DOHH2 (cell line): Measurements from ENCODE around the gene MAPK6.

ENCODE experiments used
- H3F3A ChIP-seq: fragments of 200-600 bp; sonication (generic), shearing (Covaris generic); 2 replicates; pipeline ENCODE4 v1.6.0; 2016; ENCODE audit warnings: antibody characterized with exemption, mild to moderate bottlenecking; ENCODE audit not compliant: control insufficient read depth, insufficient read depth
- H3K27ac ChIP-seq: fragments of 200-600 bp; sonication (generic); 2 replicates; pipeline ENCODE4 v1.5.1; 2014; ENCODE audit warnings: low read depth, mild to moderate bottlenecking, low read length, moderate library complexity
- H3K27me3 ChIP-seq: fragments of 200-600 bp; sonication (generic); 2 replicates; pipeline ENCODE4 v1.6.1; 2014; ENCODE audit warnings: mild to moderate bottlenecking, low read length, mixed read lengths; ENCODE audit not compliant: control insufficient read depth
- H3K36me3 ChIP-seq: fragments of 200-600 bp; sonication (generic); 2 replicates; pipeline ENCODE4 v1.6.1; 2014; ENCODE audit warnings: mild to moderate bottlenecking, low read length, moderate library complexity, mixed read lengths; ENCODE audit not compliant: control insufficient read depth
- H3K4me1 ChIP-seq: fragments of 200-600 bp; sonication (generic); 2 replicates; pipeline ENCODE4 v1.6.1; 2014; ENCODE audit warnings: mild to moderate bottlenecking, low read length, mixed read lengths; ENCODE audit not compliant: control insufficient read depth
- H3K4me2 ChIP-seq: fragments of 200-600 bp; sonication (generic); 2 replicates; pipeline ENCODE4 v1.6.0; 2014; ENCODE audit warnings: mild to moderate bottlenecking, low read length, moderate library complexity
- H3K4me3 ChIP-seq: fragments of 200-600 bp; sonication (generic); 2 replicates; pipeline ENCODE4 v1.5.1; 2014; ENCODE audit warnings: mild to moderate bottlenecking, low read length, mixed read lengths
- H3K79me2 ChIP-seq: fragments of 200-600 bp; sonication (generic); 2 replicates; pipeline ENCODE4 v1.6.1; 2014; ENCODE audit warnings: mild to moderate bottlenecking, low read length, mixed read lengths; ENCODE audit not compliant: control insufficient read depth
- H3K9me2 ChIP-seq: fragments of 200-600 bp; sonication (generic); replicated peaks from 2 replicates; pipeline ENCODE4 v1.6.1; 2014; ENCODE audit warnings: mild to moderate bottlenecking, low read length, mixed read lengths; ENCODE audit not compliant: control insufficient read depth
- H3K9me3 ChIP-seq: fragments of 200-600 bp; sonication (generic); 2 replicates; pipeline ENCODE4 v1.6.1; 2014; ENCODE audit warnings: antibody characterized with exemption, low read length, mixed read lengths; ENCODE audit not compliant: control insufficient read depth, insufficient read depth
- H4K20me1 ChIP-seq: fragments of 200-600 bp; sonication (generic); 2 replicates; pipeline ENCODE4 v1.6.0; 2014; ENCODE audit warnings: low read depth, mild to moderate bottlenecking, antibody characterized with exemption, low read length, moderate library complexity; ENCODE audit not compliant: control insufficient read depth, insufficient read depth
- CTCF ChIP-seq: fragments of 200-600 bp; sonication (generic); IDR thresholded peaks from one replicate; pipeline ENCODE4 v1.5.1; 2014; ENCODE audit warnings: antibody characterized with exemption, mild to moderate bottlenecking, low read depth, low read length; ENCODE audit not compliant: poor library complexity, severe bottlenecking
- EZH2phosphoT487 ChIP-seq: fragments of 200-600 bp; sonication (generic); IDR thresholded peaks from 2 replicates; pipeline ENCODE4 v1.6.1; 2017; ENCODE audit warnings: borderline replicate concordance, mild to moderate bottlenecking, antibody characterized with exemption, low read length, moderate library complexity, mixed read lengths

Gene MAPK6

GRCh38 chr15:52113235-52113634 is 94.2 kb downstream of the MAPK6 start:
- Histone ChIP-seq H3K79me2 (no peaks in the 10 kb centered on the region), H3K9me2 (no peaks in the 10 kb centered on the region), H4K20me1 (no peaks in the 10 kb centered on the region), H3K4me2 (no peak overlapping the region), H3K4me1 (peaks cover 6% of the 10 kb centered on the region), H3K27me3 (peaks cover 48% of the 10 kb centered on the region), H3K36me3 (no peaks in the 10 kb centered on the region), H3K9me3 (no peaks in the 10 kb centered on the region), H3F3A (no peaks in the 10 kb centered on the region), H3K4me3 (no peak overlapping the region), H3K27ac (no peak overlapping the region)
- TF ChIP-seq CTCF = no peak
- no peak for TF ChIP-seq EZH2phosphoT487

GRCh38 chr15:52113708-52114107 is 94.7 kb downstream of the MAPK6 start:
- Histone ChIP-seq H3K9me2 (no peaks in the 10 kb centered on the region), H3K4me2 (no peak overlapping the region), H3K4me3 (no peak overlapping the region), H3K27ac (no peak overlapping the region), H3K36me3 (no peaks in the 10 kb centered on the region), H4K20me1 (no peaks in the 10 kb centered on the region), H3K79me2 (no peaks in the 10 kb centered on the region), H3K4me1 (peaks cover 6% of the 10 kb centered on the region), H3K27me3 (peaks cover 47% of the 10 kb centered on the region), H3F3A (no peaks in the 10 kb centered on the region), H3K9me3 (no peaks in the 10 kb centered on the region)
- no peak for TF ChIP-seq EZH2phosphoT487
- no peak for TF ChIP-seq CTCF

GRCh38 chr15:52114261-52115055 is 95.4 kb downstream of the MAPK6 start:
- H3K4me1 ChIP-seq = peaks cover 5% of the 10 kb centered on the region
- no peak overlapping the region for H3K4me2 ChIP-seq
- no peaks in the 10 kb centered on the region for H3F3A ChIP-seq
- H3K9me2 ChIP-seq = no peaks in the 10 kb centered on the region
- H4K20me1 ChIP-seq = no peaks in the 10 kb centered on the region
- no peaks in the 10 kb centered on the region for H3K9me3 ChIP-seq
- no peaks in the 10 kb centered on the region for H3K36me3 ChIP-seq
- H3K4me3 ChIP-seq = no peak overlapping the region
- peaks cover 40% of the 10 kb centered on the region for H3K27me3 ChIP-seq
- TF ChIP-seq EZH2phosphoT487 (no peak), CTCF (no peak)
- H3K79me2 ChIP-seq = no peaks in the 10 kb centered on the region
- no peak overlapping the region for H3K27ac ChIP-seq
